Prostate gland (tissue), 2 donors: Measurements from ENCODE around the gene MON1B. TPM values are rescaled to one million over a fixed set of nuclear protein-coding genes. Genes with fewer than 3 reads are reported as not detected.

ENCODE experiments used
- DNase-seq: peaks from one replicate; pipeline ENCODE4 v3.0.0-alpha.2; 2019; ENCODE audit warnings: low spot score
- H3K27ac ChIP-seq, 2 donors: fragments of 200-600 bp; sonication (generic); 2 replicates each; pipeline ENCODE4 v1.5.1; 2017 to 2019
- H3K27me3 ChIP-seq: fragments of 200-600 bp; sonication (generic); replicated peaks from 2 replicates; pipeline ENCODE4 v1.5.1; 2019; ENCODE audit not compliant: insufficient read depth
- H3K36me3 ChIP-seq, 2 donors: fragments of 200-600 bp; sonication (generic); 1 replicate in 1 of 2; 2 replicates in 1 of 2; pipeline versions ENCODE4 v1.5.1 to v1.8.1; 2017 to 2019
- H3K4me1 ChIP-seq: fragments of 200-600 bp; sonication (generic); replicated peaks from 2 replicates; pipeline ENCODE4 v1.5.1; 2019
- H3K4me3 ChIP-seq, 2 donors: fragments of 200-600 bp; sonication (generic); 2 replicates each; pipeline ENCODE4 v1.5.1; 2017 to 2019
- H3K9me3 ChIP-seq: fragments of 200-600 bp; sonication (generic); 2 replicates; pipeline ENCODE4 v1.5.1; 2017
- CTCF ChIP-seq, 4 experiments: fragments of 200-600 bp in 2 of 4; fragments of 450-650 bp in 2 of 4; sonication (generic) in 2 of 4; IDR thresholded peaks; 1 replicate in 3 of 4; 2 replicates in 1 of 4; pipeline ENCODE4 v1.5.1; 2016 to 2019; ENCODE audit warnings: antibody characterized with exemption in 4 of 4, mild to moderate bottlenecking in 2 of 4, moderate library complexity in 2 of 4
- POLR2A ChIP-seq: fragments of 450-650 bp; IDR thresholded peaks from one replicate; pipeline ENCODE4 v1.6.1; 2016; ENCODE audit warnings: antibody characterized with exemption, mild to moderate bottlenecking
- POLR2AphosphoS5 ChIP-seq: sonication (generic); formaldehyde crosslinking; IDR thresholded peaks from one replicate; pipeline ENCODE4 v1.6.1; 2017; ENCODE audit warnings: antibody characterized with exemption
- WGBS: methylation state at CpG from one replicate; pipeline ENCODE4 v1.1.5; 2018; 5-methylcytosine and 5-hydroxymethylcytosine counted together
- intact Hi-C: fragments of 100-400 bp; cut with DNase I; formaldehyde crosslinking; loops from one replicate; pipeline ENCODE4 v1.14.2; 2022
- total RNA-seq, 2 donors: library from RNA; depleted of rRNA; stranded (reverse); fragments of >200 nt; gene quantifications; one replicate each; pipeline ENCODE4 v1.1.0, GENCODE V29; 2016

The MON1B gene
- total RNA-seq, 2 donors from 2014 or later: 53.9 to 116 TPM

- Histone ChIP-seq H3K4me1 (peaks cover 4% of the 10 kb centered on the region), H3K36me3 (no peaks in the 10 kb centered on the region), H3K9me3 (no peaks in the 10 kb centered on the region), H3K27me3 (no peaks in the 10 kb centered on the region), H3K27ac (peak overlapping the region; percentile 73 to 84), H3K4me3 (peak overlapping the region; percentile 59 to 63)
- peak; percentile 41 for DNase-seq
- WGBS: 28% methylated on average over 40 of the region's 62 CpGs
- TF ChIP-seq POLR2A (peak; percentile 41), POLR2AphosphoS5 (no peak), CTCF (IDR thresholded peaks at IDR 0.05) (no peak)
- intact Hi-C loops: no loop called here
These were observed 22.0 kb downstream of the MON1B start for GRCh38 chr16:77212741-77213541.

- Histone ChIP-seq H3K36me3 (no peaks in the 10 kb centered on the region), H3K4me1 (peaks cover 4% of the 10 kb centered on the region), H3K9me3 (no peaks in the 10 kb centered on the region), H3K27me3 (no peaks in the 10 kb centered on the region), H3K4me3 (no peak overlapping the region), H3K27ac (no peak overlapping the region)
- no peak for DNase-seq
- 83% methylated on average over 15 of the region's 15 CpGs for WGBS
- TF ChIP-seq POLR2AphosphoS5 (no peak), CTCF (IDR thresholded peaks at IDR 0.05) (no peak), POLR2A (no peak)
- intact Hi-C loops: no loop called here
These were observed 22.6 kb downstream of the MON1B start for GRCh38 chr16:77213542-77214106.

- WGBS: 89% methylated on average over 12 of the region's 12 CpGs
These were observed 23.6 kb downstream of the MON1B start for GRCh38 chr16:77214411-77215138.

GRCh38 chr16:77219437-77219836, 28.4 kb downstream of the MON1B start:
- Histone ChIP-seq H3K9me3 (no peaks in the 10 kb centered on the region), H3K27me3 (no peaks in the 10 kb centered on the region), H3K4me1 (no peaks in the 10 kb centered on the region), H3K27ac (no peak overlapping the region), H3K36me3 (no peaks in the 10 kb centered on the region), H3K4me3 (no peak overlapping the region)
- no peak for DNase-seq
- WGBS: 78% methylated on average over 3 of the region's 3 CpGs
- TF ChIP-seq POLR2A (no peak), POLR2AphosphoS5 (no peak), CTCF (IDR thresholded peaks at IDR 0.05) (no peak)
- intact Hi-C loops: no loop called here

More at GRCh38 chr16:77214411-77215138, 23.6 kb downstream of the MON1B start:
- no peak overlapping the region for H3K27ac ChIP-seq
- H3K36me3 ChIP-seq: no peaks in the 10 kb centered on the region
- H3K9me3 ChIP-seq: no peaks in the 10 kb centered on the region
- TF ChIP-seq POLR2AphosphoS5: no peak
- TF ChIP-seq CTCF (IDR thresholded peaks at IDR 0.05): no peak
- no peak for TF ChIP-seq POLR2A
- no peaks in the 10 kb centered on the region for H3K27me3 ChIP-seq
- intact Hi-C loops: no loop called here
- peaks cover 4% of the 10 kb centered on the region for H3K4me1 ChIP-seq
- H3K4me3 ChIP-seq: no peak overlapping the region
- no peak for DNase-seq
